ENCODE results near the gene DGCR8.

Gene DGCR8

DNA sequence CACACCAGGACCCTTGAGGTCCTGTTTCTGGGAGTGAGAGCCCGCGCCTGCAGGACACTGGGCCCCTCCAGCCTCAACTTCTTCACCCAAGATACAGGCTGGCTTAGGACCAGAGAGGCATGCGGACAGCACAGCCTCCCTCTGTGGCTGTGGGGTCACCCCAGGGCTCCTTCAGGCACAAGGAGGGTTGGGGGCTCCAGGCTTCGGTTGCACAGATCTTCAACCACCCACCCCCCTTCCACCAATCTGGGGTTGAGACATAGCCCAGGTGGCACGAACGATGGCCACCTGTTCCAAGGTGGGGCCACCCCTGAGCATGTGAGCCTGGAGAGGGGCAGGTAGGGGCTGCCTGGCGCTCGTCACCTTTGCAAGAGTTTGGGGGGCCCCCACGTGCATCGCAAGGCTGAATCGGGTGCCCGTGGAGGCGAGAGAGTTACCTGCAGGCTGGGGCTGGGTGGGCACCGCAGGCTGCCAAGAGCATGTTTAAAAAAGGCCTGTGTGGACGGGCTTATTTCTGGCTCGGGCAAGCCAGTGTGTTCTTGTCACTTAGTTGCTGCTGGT is 52.7 kb downstream of the DGCR8 start:
- no peak for TF ChIP-seq EZH2phosphoT487 (IDR thresholded peaks at IDR 0.05; ENCODE audit: borderline replicate concordance, low read length)
- TF ChIP-seq, protein P1, sequence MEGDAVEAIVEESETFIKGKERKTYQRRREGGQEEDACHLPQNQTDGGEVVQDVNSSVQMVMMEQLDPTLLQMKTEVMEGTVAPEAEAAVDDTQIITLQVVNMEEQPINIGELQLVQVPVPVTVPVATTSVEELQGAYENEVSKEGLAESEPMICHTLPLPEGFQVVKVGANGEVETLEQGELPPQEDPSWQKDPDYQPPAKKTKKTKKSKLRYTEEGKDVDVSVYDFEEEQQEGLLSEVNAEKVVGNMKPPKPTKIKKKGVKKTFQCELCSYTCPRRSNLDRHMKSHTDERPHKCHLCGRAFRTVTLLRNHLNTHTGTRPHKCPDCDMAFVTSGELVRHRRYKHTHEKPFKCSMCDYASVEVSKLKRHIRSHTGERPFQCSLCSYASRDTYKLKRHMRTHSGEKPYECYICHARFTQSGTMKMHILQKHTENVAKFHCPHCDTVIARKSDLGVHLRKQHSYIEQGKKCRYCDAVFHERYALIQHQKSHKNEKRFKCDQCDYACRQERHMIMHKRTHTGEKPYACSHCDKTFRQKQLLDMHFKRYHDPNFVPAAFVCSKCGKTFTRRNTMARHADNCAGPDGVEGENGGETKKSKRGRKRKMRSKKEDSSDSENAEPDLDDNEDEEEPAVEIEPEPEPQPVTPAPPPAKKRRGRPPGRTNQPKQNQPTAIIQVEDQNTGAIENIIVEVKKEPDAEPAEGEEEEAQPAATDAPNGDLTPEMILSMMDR (IDR thresholded peaks at IDR 0.05; ENCODE audit: low read depth, low read length, poor library complexity, severe bottlenecking): no peak
- Histone ChIP-seq H3K27ac (ENCODE audit: low read depth, low read length) (no peak overlapping the region), H3K79me2 (ENCODE audit: control insufficient read depth, low read length) (no peaks in the 10 kb centered on the region), H3K4me1 (ENCODE audit: control insufficient read depth, low read length) (peaks cover 12% of the 10 kb centered on the region), H3K4me3 (ENCODE audit: low read length) (peak overlapping the region; percentile 54; the same call in 1 of the 2 replicates), H4K20me1 (ENCODE audit: control insufficient read depth, insufficient read depth, low read depth, low read length) (peaks cover 6% of the 10 kb centered on the region; the same call in 1 of the 2 replicates), H3K9me3 (ENCODE audit: control insufficient read depth, insufficient read depth, low read length) (no peaks in the 10 kb centered on the region), H3K27me3 (ENCODE audit: control insufficient read depth, low read length) (peaks cover 24% of the 10 kb centered on the region), H3K9me2 (replicated peaks; ENCODE audit: control insufficient read depth, low read length) (no peaks in the 10 kb centered on the region), H3F3A (ENCODE audit: control insufficient read depth, insufficient read depth) (peaks cover 12% of the 10 kb centered on the region), H3K36me3 (ENCODE audit: control insufficient read depth, low read length) (peaks cover 12% of the 10 kb centered on the region), H3K4me2 (ENCODE audit: low read length) (peak overlapping the region; percentile 44)

DNA sequence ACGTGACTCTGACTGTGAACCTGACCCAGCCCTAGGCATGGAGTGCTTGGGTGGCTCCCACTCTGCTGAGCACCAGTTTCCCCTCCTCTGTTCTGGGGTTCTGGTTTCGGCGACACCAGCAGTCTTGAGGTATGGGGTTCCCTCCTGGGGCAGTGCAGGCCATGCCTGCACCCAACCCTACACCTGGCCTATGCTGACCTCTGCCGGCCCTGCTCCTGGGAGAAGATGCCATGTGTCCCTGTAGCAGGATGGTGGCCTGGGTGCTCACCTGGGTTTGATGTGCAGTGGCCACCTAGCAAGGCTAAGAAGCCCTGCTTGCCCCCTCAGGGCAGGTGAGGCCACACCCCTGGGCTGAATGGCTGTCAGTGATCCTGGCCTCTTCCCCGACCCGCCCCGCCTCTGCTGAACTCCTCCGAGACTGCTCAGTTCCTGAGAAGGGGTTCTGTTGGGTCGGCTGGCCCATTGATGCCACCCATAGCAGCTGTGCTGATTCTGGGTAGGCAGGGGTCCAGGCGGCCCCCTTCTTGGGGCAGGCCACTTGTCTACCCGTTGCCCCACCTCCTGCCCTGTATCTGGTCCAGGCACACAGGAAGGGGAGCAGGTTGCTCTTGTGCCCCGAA is 54.0 kb downstream of the DGCR8 start:
- TF ChIP-seq, protein P1 (IDR thresholded peaks at IDR 0.05; ENCODE audit: low read depth, low read length, poor library complexity, severe bottlenecking): no peak
- TF ChIP-seq EZH2phosphoT487 (IDR thresholded peaks at IDR 0.05; ENCODE audit: borderline replicate concordance, low read length): no peak
- H3K36me3 ChIP-seq (ENCODE audit: control insufficient read depth, low read length): no peaks in the 10 kb centered on the region
- peaks cover 24% of the 10 kb centered on the region for H3K27me3 ChIP-seq (ENCODE audit: control insufficient read depth, low read length)
- 0 out of 2 replicates have a peak, but pooled peaks cover 2% of the 10 kb centered on the region for H4K20me1 ChIP-seq (ENCODE audit: control insufficient read depth, insufficient read depth, low read depth, low read length)
- H3K4me1 ChIP-seq (ENCODE audit: control insufficient read depth, low read length): peaks cover 12% of the 10 kb centered on the region
- H3K9me2 ChIP-seq (replicated peaks; ENCODE audit: control insufficient read depth, low read length): no peaks in the 10 kb centered on the region
- H3K79me2 ChIP-seq (ENCODE audit: control insufficient read depth, low read length): no peaks in the 10 kb centered on the region
- H3K4me3 ChIP-seq (ENCODE audit: low read length): no peak overlapping the region
- H3K4me2 ChIP-seq (ENCODE audit: low read length): no peak overlapping the region
- H3F3A ChIP-seq (ENCODE audit: control insufficient read depth, insufficient read depth): no peaks in the 10 kb centered on the region
- no peak overlapping the region for H3K27ac ChIP-seq (ENCODE audit: low read depth, low read length)
- H3K9me3 ChIP-seq (ENCODE audit: control insufficient read depth, insufficient read depth, low read length): no peaks in the 10 kb centered on the region

DNA sequence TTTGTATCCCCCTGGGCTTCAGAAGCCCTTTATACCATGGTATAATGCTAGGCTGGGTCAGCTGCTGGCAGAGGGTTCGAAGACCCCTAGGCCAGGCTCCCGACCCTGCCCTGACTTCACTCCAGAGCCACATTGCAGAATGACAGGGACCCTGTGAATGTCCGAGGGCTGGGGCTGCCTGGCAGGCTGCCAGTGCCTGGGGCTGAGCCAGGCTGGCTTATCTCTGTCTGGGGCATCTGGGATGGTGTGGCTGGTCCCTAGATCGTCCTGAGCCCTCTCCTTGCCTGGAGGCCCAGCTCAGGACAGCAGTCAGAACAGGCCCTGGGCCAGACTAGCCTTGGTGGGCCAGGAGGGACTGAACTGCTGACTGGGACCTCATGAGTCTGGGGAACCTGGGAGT is 55.2 kb downstream of the DGCR8 start:
- Histone ChIP-seq H3K4me2 (ENCODE audit: low read length) (no peak overlapping the region), H3K9me3 (ENCODE audit: control insufficient read depth, insufficient read depth, low read length) (no peaks in the 10 kb centered on the region), H3K4me3 (ENCODE audit: low read length) (no peak overlapping the region), H3K9me2 (replicated peaks; ENCODE audit: control insufficient read depth, low read length) (no peaks in the 10 kb centered on the region), H3K36me3 (ENCODE audit: control insufficient read depth, low read length) (no peaks in the 10 kb centered on the region), H3K4me1 (ENCODE audit: control insufficient read depth, low read length) (peaks cover 11% of the 10 kb centered on the region), H3F3A (ENCODE audit: control insufficient read depth, insufficient read depth) (no peaks in the 10 kb centered on the region), H4K20me1 (ENCODE audit: control insufficient read depth, insufficient read depth, low read depth, low read length) (0 out of 2 replicates have a peak, but pooled peaks cover 2% of the 10 kb centered on the region), H3K79me2 (ENCODE audit: control insufficient read depth, low read length) (no peaks in the 10 kb centered on the region), H3K27ac (ENCODE audit: low read depth, low read length) (no peak overlapping the region), H3K27me3 (ENCODE audit: control insufficient read depth, low read length) (peaks cover 21% of the 10 kb centered on the region)
- no peak for TF ChIP-seq EZH2phosphoT487 (IDR thresholded peaks at IDR 0.05; ENCODE audit: borderline replicate concordance, low read length)
- TF ChIP-seq, protein P1 (IDR thresholded peaks at IDR 0.05; ENCODE audit: low read depth, low read length, poor library complexity, severe bottlenecking): no peak

Measured in DOHH2 (cell line).